GM12878 (cell line): ENCODE measurements around the gene CNIH1. TPM values are rescaled to one million over a fixed set of nuclear protein-coding genes. Genes with fewer than 3 reads are reported as not detected.
A peak's percentile ranks its signal among the peaks of the same experiment; 100 is the strongest.

ENCODE experiments used
- ATAC-seq: fragments of 200-7000 bp; cut with Tn5 transposase; 3 replicates; pipeline ENCODE4 v1.9.1; 2020; ENCODE audit warnings: mild to moderate bottlenecking, moderate library complexity
- BruUV-seq: library from RNA; stranded (reverse); fragments of 400-500 nt; replicated peaks from 2 replicates; lab custom pipeline; 2021; lab: Mats Ljungman, UMichigan
- CTCF ChIA-PET: fragments of 300-600 bp; sonication (Branson Sonifier 250); formaldehyde crosslinking; extraction: SDS; loops from one replicate; lab custom pipeline; 2021; ENCODE audit warnings: inconsistent platforms; lab: Yijun Ruan, JAX
- POLR2A ChIA-PET: fragments of 350-600 bp; formaldehyde crosslinking; extraction: SDS; loops from one replicate; lab custom pipeline; 2021; ENCODE audit warnings: inconsistent platforms; lab: Charles Lee
- RAD21 ChIA-PET: fragments of 300-600 bp; sonication (Branson Sonifier 250); formaldehyde crosslinking; loops from one replicate; lab custom pipeline; 2023; ENCODE audit warnings: antibody characterized with exemption; ENCODE audit not compliant: unreplicated experiment; lab: Charles Lee
- SMC1A ChIA-PET: fragments of 300-600 bp; sonication (Branson Sonifier 250); formaldehyde crosslinking; loops from one replicate; lab custom pipeline; 2023; ENCODE audit not compliant: unreplicated experiment, uncharacterized antibody; lab: Charles Lee
- DNase-seq: peaks from one replicate; pipeline ENCODE4 v3.0.0-alpha.2; 2011; ENCODE audit warnings: low read depth, low spot score
- FAIRE-seq: peaks from 3 replicates; lab custom pipeline; 2011; peaks lifted over from hg19 to GRCh38; lab: Jason Lieb, UNC
- H2AFZ ChIP-seq: 2 replicates; pipeline ENCODE4 v1.6.0; 2011; ENCODE audit warnings: low read depth, low read length, control low read depth; ENCODE audit not compliant: control insufficient read depth
- H3K27ac ChIP-seq: 2 replicates; pipeline ENCODE4 v1.5.1; 2011; ENCODE audit warnings: control low read depth; ENCODE audit not compliant: control insufficient read depth, insufficient read depth
- H3K27me3 ChIP-seq, 2 experiments: replicated peaks in 1 of 2; 2 replicates each; pipeline versions ENCODE4 v1.6.0 to v1.6.1; 2011; ENCODE audit warnings: low read length in 1 of 2; ENCODE audit not compliant: control insufficient read depth in 2 of 2, insufficient read depth in 2 of 2
- H3K36me3 ChIP-seq, 2 experiments: 2 replicates each; pipeline ENCODE4 v1.5.1; 2011; ENCODE audit warnings: low read length in 1 of 2; ENCODE audit not compliant: control insufficient read depth in 2 of 2, insufficient read depth in 2 of 2
- H3K4me1 ChIP-seq: 2 replicates; pipeline ENCODE4 v1.6.1; 2011; ENCODE audit warnings: mild to moderate bottlenecking, low read length, moderate library complexity, mixed read lengths; ENCODE audit not compliant: control insufficient read depth, insufficient read depth
- H3K4me2 ChIP-seq: 2 replicates; pipeline ENCODE4 v1.6.0; 2011; ENCODE audit warnings: control low read depth; ENCODE audit not compliant: control insufficient read depth, insufficient read depth
- H3K4me3 ChIP-seq: fragments of 200-600 bp; sonication (generic); 2 replicates; pipeline ENCODE4 v1.5.1; 2016
- H3K79me2 ChIP-seq: 2 replicates; pipeline ENCODE4 v1.6.0; 2011; ENCODE audit warnings: low read length; ENCODE audit not compliant: control insufficient read depth, insufficient read depth
- H3K9ac ChIP-seq: 2 replicates; pipeline ENCODE4 v1.8.0; 2011; ENCODE audit warnings: low read length, control low read depth, mixed read lengths; ENCODE audit not compliant: control insufficient read depth, insufficient read depth
- H3K9me3 ChIP-seq: replicated peaks from 3 replicates; pipeline ENCODE4 v1.5.1; 2011; ENCODE audit warnings: mild to moderate bottlenecking, low read length; ENCODE audit not compliant: control insufficient read depth, insufficient read depth
- H4K20me1 ChIP-seq: 2 replicates; pipeline ENCODE4 v1.6.0; 2011; ENCODE audit not compliant: control insufficient read depth, insufficient read depth
- CHD4 ChIP-seq: fragments of 200-600 bp; sonication (generic); IDR thresholded peaks from 2 replicates; pipeline ENCODE4 v1.6.1; 2016; ENCODE audit warnings: mild to moderate bottlenecking
- IRF4 ChIP-seq: IDR thresholded peaks from 2 replicates; pipeline ENCODE4 v1.6.1; 2011; ENCODE audit warnings: low read depth, low read length
- ZBTB33 ChIP-seq: fragments of 450-650 bp; IDR thresholded peaks from 2 replicates; pipeline ENCODE4 v1.6.1; 2017; ENCODE audit warnings: mild to moderate bottlenecking
- WGBS: methylation state at CpG from one replicate; pipeline ENCODE4 v1.1.6; 2016; ENCODE audit warnings: low lambda C conversion rate; ENCODE audit not compliant: insufficient replicate concordance, insufficient coverage; ENCODE audit errors: missing lambda C conversion rate; 5-methylcytosine and 5-hydroxymethylcytosine counted together
- in situ Hi-C: fragments of 300-500 bp; cut with MboI; formaldehyde crosslinking; loops from 9 replicates; pipeline ENCODE4 v1.14.3; 2018; ENCODE audit warnings: mixed read lengths
- intact Hi-C: fragments of 100-400 bp; cut with micrococcal nuclease; formaldehyde crosslinking; loops from one replicate; pipeline ENCODE4 v1.14.2; 2022; ENCODE audit not compliant: unreplicated experiment
- polyA plus RNA-seq, 11 experiments: library from polyadenylated mRNA; depleted of rRNA in 4 of 11; unstranded in 6 of 11; stranded (reverse) in 5 of 11; fragments of >200 nt; fragmentation: Nextera tagmentation in 4 of 11; fragmentation: Illumina TruSeq in 1 of 11; extraction: Ambion mirVana in 4 of 11; extraction: Trizol in 1 of 11; gene quantifications; 1 replicate in 1 of 11; 2 replicates in 10 of 11; pipeline versions ENCODE4 v1.2.1 to v1.2.3, GENCODE V29; 2011 to 2016; ENCODE audit warnings: inconsistent platforms in 2 of 11, missing spikeins in 2 of 11, low read depth in 1 of 11
- total RNA-seq, 4 experiments: library from RNA; depleted of rRNA in 3 of 4; stranded (reverse); fragments of >200 nt in 3 of 4; fragmentation: Illumina TruSeq in 1 of 4; extraction: Trizol in 1 of 4; gene quantifications; 2 replicates each; pipeline versions ENCODE4 v1.2.1 to v1.2.3, GENCODE V29; 2013 to 2021

Gene CNIH1
- total and polyA plus RNA-seq, 10 of the 15 experiments (the other 5 are each of a cell fraction or from before 2014, with no cell fraction given): 48.9 to 274 (median 110) TPM

- peaks cover 13% of the 10 kb centered on the region for H3K4me1 ChIP-seq
- intact Hi-C loops: loop anchor here (5.0 kb wide), 1 partner anchor 41 kb away; the partner anchor contains the start of gene CDKN3
- TF ChIP-seq IRF4 (no peak), ZBTB33 (peak; percentile 35; the same call in 1 of the 2 replicates), CHD4 (no peak)
- TF ChIP-seq, all 136 proteins: peak for 1
- no peaks in the 10 kb centered on the region for H3K27me3 ChIP-seq
- ATAC-seq (no peak), FAIRE-seq (no peak), DNase-seq (no peak)
- ChIA-PET RAD21 (interaction anchor here (4.7 kb wide), 1 partner anchor 41 kb away, joined by 16 read pairs; the partner anchor contains the start of gene CDKN3), POLR2A (interaction anchor here (2.7 kb wide), 1 partner anchor 41 kb away, joined by 8 read pairs; the partner anchor contains the start of gene CDKN3), CTCF (interaction anchor here (1.1 to 1.9 kb wide), 8 partner anchors 12 to 335 kb away, joined by 3 to 8 read pairs (median 4); partner anchors contain the start of gene CDKN3), SMC1A (interaction anchor here (0.8 to 2.0 kb wide), 6 partner anchors 15 to 47 kb away, joined by 3 to 6 read pairs (median 4); no protein-coding TSS in a partner anchor)
- H3K9ac ChIP-seq: no peak overlapping the region
- peaks cover 73% of the 10 kb centered on the region for H3K79me2 ChIP-seq
- no peak overlapping the region for H2AFZ ChIP-seq
- no peaks in the 10 kb centered on the region for H4K20me1 ChIP-seq
- H3K36me3 ChIP-seq: peaks cover 0 to 3% of the 10 kb centered on the region in 2 experiments; a peak in 1 of 4 replicates
- H3K4me2 ChIP-seq: peak overlapping the region; percentile 60
- no peak overlapping the region for H3K27ac ChIP-seq
- 100% methylated on average over 3 of the region's 4 CpGs for WGBS
- peak overlapping the region; percentile 46; the same call in 1 of the 2 replicates for H3K4me3 ChIP-seq
- BruUV-seq: no TSS peak
- no peaks in the 10 kb centered on the region; the same call in 2 of the 3 replicates for H3K9me3 ChIP-seq
- in situ Hi-C loops: no loop called here
Measured at GRCh38 chr14:54438703-54439102, 2.5 kb downstream of the CNIH1 start.
